HG02623 (cell line): Measurements from ENCODE around the gene NINL.

Source experiments
- ATAC-seq: cut with Tn5 transposase; IDR thresholded peaks from one replicate; pipeline ENCODE4 v1.9.1; 2021; ENCODE audit warnings: moderate library complexity; ENCODE audit not compliant: unreplicated experiment

The NINL gene

GRCh38 chr20:25533920-25534700 lies 51.2 kb downstream of the NINL start:
- no peak for ATAC-seq

- no peak for ATAC-seq
Measured at GRCh38 chr20:25532971-25533391, 52.4 kb downstream of the NINL start.

GRCh38 chr20:25532015-25532751 lies 53.1 kb downstream of the NINL start:
- no peak for ATAC-seq

GRCh38 chr20:25529295-25529951 lies 55.9 kb downstream of the NINL start:
- ATAC-seq: no peak

DNA sequence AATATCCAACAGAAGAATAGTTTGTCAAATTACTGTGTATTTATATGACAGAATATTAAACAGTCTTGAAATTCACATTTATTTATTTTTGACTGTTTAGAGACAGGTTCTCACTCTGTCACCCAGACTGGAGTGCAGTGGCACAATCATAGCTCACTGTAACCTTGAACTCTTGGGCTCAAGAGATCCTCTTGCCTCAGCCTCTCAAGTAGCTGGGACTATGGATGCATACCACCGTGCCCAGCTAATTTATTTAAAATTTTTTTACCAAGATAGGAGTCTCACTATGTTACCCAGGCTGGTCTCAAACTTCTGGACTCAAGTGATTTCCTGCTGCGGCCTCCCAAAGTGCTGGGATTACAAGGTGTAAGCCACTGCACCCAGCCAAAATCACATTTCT lies 57.4 kb downstream of the NINL start:
- ATAC-seq: no peak

GRCh38 chr20:25526446-25526845 lies 58.9 kb downstream of the NINL start:
- ATAC-seq: no peak

DNA sequence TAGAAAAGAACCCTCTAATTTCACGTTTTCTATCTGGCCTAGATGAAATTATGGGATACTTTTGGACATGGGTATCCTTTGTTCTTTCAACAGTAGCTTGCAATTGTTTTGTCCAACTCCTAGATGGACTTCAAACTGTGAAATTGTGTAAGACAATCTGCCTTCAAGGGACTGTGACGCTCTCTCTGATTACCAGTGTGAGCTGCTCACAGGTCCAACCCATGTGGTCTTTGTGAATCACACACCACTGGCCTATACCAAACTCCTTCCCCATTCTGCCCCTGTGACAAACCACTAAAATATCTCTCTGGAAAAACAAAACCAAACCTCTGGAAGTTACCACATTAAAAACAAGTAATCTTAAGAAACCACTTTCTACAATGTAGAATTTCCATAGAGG lies 59.5 kb downstream of the NINL start:
- ATAC-seq: no peak

- ATAC-seq: no peak
Measured at GRCh38 chr20:25525295-25525694, 60.0 kb downstream of the NINL start.

DNA sequence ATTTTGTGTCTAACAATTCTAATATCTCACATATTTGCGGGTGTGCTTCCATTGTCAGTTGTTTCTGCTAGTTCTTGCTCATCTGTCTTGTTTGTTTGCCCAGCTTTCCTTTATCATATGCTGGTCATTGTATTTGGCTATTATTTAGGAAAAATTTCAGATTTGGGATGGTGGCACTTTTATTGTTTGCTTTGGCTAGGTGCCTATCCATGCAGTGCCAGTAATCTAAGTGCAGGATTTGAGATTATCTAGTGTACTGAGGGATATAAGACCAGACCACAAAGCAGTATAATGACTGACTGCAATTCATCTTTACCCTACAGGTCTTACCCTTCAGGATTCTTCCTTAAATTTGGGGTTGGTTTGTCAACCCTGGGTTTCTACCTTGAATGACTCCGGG lies 63.9 kb downstream of the NINL start:
- ATAC-seq: no peak

DNA sequence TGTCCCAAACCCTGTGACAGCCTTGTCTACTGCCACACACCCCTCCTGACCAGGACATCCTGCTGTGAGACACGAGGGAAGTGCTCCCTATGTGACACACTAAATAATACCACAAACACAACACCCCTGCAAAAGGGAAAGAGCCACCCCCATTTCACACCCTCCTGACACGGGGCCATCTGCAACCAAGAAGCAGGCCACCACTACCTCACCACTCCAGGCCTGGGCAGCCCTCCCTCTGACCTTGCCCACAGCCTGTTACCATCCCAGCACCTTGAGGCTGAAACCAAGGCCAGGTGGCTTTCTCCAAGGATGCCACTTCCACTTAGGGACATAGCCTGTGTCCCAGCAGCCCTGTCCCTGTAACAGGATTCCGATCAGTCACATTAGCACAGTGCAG lies 68.2 kb downstream of the NINL start:
- ATAC-seq: no peak

DNA sequence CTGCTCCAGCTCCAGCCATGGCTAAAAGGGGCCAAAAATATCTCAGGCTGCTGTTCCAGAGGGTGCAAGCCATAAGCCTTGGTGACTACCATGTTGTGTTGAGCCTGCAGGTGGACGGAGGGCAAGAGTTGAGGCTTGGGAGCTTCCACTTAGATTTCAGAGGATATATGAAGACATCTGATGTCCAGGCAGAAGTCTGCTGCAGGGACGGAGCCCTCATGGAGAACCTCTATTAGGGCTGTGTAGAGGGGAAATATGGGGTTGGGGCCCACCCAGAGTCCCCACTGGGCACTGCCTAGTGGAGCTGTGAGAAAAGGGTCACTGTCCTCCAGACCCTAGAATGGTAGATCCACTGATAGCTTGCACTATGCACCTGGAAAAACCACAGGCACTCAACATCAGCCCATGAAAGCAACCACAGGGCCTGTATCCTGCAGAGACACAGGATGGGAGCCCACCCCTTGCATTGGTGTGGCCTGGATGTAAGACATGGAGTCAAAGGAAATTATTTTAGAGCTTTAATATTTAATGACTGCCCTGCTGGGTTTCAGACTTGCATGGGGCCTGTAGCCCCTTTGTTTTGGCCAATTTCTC lies 70.5 kb downstream of the NINL start:
- ATAC-seq: no peak

DNA sequence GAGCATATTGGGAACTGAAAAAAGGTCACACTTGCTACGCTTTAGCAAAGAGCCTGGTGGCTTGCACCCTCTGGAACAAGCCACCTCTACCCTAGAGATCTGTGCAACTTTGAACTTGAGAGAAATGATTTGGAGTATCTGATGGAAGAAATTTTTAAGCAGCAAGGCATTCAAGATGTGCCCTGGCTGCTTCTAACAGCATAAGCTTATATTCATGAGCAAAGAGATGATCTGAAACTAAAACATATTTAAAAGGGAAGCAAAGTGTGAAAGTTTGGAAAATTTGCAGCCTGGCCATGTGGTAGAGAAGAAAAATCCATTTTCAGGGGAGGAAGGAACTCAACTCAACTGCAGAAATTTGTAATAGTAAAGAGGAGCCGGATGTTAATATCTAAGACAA lies 71.1 kb downstream of the NINL start:
- ATAC-seq: no peak

GRCh38 chr20:25512709-25513108 lies 72.6 kb downstream of the NINL start:
- no peak for ATAC-seq

DNA sequence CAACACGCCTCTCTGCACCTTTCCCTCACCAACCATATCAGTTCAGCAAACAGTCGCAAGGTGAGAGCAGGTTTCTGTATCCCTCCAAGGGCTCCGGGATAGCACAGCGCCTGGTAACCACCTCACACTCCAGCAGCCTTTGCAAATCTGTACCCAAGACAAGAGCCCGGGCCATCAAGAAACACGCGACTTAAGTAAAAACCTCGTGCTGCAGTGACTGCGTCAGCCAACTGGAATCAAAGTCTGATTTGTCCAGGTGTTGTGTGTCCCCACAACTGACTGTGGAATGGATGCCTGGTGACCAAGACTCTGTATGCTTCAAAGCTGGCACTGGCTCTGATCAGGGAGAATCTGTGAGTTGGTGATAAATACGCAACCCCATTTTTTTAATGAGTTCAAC lies 74.1 kb downstream of the NINL start:
- no peak for ATAC-seq

GRCh38 chr20:25510721-25511120 lies 74.6 kb downstream of the NINL start:
- no peak for ATAC-seq

DNA sequence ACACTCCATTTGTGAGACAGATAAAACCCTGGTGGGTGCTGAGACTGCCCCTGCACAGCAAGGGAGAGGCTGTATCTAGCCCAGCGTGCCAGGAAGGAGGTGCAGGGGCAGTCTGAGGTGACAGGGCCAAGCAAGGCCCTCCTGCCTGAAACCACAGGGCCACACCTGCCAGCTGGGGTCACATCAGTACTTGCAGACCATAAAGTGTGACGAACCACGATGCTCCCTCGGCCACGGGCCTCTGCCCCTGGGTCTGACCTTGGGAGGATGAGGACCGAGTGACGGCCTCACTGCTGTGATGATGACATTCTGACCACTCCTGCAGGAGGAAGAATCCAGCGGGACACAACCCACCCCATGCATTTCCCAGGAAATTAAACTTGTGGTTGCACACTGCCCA lies 75.1 kb downstream of the NINL start:
- ATAC-seq: no peak

DNA sequence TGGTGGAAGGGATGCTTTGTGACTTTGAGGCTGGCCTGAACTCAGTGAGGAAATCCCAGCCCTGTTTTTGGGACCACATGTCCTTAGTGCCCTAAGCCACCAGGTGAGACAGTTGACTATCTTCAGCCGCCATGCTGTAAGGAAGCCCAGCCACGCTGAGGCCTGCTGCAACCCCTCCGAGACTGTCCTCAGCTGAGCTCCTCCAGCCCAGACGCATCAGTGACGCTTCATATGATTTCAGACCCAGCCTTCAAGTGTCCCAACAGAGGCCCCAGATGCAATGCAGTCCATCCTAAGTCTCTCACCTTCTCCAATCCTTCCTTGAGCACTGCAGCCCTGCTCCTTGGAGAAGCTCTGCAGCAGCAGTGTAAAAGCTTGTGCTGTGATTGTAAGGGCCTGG lies 76.2 kb downstream of the NINL start:
- no peak for ATAC-seq

DNA sequence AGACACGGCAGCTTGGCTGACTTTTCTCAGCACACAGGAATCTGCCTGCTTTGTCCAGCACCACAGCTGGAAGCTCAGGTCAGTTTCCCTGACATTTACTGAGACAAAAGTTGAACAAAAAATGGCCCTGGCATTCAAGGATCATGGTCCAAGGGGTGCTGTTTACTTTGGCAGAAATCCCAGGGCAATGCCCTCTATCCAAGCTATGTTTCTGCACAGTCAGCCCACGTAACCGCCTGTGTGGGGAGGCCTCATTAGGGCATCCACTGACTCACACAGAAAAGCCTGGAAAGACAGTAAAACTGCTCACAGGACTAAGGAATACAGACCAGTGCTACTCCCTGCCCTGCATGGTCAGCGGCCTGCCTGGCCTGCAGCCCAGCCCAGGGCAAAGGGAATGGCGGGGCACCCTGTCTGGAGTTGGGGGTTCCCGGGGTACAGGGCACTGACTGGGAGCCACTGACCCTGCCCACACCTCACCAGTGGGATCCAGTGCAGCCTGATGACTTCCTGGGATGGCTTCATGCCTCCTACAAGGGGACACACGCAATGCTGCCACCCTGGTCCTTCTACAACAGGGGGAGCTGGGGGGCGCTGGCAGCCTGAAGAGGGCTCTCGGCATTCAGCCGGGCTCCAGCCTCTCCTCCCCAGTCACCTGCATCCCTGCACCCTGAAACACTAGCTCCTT lies 77.1 kb downstream of the NINL start:
- no peak for ATAC-seq

DNA sequence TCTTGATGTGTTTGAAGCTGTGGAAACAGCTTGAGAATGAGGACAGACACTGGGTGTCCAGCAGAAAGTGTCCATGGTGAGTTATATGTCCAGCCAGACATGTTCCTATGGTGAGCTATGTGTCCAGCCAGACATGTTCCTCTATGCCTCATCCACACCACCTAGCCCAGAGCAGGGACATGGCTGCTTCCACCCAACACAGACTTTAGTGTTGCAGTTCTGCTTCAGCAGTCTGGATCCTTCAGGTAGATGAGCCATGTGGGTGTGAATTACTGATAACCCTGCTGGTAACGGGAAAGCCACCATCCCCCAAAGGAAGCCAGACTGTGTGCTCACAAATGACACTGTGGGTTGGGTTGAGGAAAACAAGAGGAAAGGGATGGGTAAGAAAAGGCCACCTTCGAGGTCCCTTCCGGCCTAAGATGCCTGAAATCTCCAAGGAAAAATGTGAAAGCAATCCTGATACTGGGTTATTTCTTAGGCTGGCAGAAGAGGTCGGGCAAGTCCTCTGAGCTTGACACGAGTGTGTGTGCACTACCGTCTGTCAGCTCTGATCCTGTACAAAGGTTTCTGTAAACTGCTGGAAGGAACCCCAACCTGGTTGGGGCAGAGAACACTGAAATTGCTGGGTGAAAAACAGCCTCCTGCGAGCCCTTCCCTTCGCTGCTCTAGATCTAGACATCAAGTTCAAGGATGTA lies 77.8 kb downstream of the NINL start:
- ATAC-seq: no peak

DNA sequence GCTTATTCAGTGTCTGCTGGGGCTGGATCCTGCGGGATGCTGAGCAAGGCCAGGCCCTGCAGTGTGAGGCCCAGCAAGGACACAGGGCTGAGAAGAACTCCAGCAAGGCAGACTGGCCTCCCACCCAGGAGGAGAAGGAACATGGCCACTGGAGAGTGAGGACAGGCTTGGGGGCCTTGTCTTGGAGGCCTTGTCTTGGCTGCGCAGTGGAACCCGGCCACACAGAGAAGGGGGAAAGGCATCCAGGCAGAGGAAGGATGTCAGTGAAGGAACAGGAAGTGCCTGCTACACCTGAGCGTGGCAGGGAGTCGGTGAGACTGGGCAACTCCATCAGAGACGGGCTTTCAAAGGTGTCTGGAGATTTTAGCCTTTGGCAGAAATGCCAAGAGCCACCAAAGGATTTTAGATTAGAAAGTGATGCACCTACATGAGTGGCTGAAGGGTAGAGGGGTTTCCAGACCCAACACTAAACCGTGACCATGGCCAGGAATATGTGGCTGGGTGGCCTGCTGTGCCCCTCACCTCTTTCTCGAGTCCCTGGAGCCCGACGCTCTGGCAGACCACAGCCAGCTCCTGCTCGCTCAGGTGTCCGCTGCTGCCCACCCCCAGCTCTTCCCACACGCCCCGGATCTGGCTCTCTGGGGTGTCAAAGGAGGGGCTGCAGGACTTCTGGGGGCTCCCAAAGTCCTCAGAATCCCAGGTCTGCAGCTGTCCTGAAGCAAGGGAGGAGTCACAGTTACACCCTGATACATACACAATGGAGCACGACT lies 80.8 kb downstream of the NINL start:
- no peak for ATAC-seq
